A673 (cell line): ENCODE data around the gene COA3. TPM values are rescaled to one million over a fixed set of nuclear protein-coding genes. Genes with fewer than 3 reads are reported as not detected.

Experiments
- BruUV-seq: library from RNA; stranded (reverse); fragments of 400-500 nt; replicated peaks from 2 replicates; lab custom pipeline; 2021; lab: Mats Ljungman, UMichigan
- CTCF ChIA-PET: fragments of 300-600 bp; sonication (Branson Sonifier 250); formaldehyde crosslinking; loops from one replicate; lab custom pipeline; 2022; ENCODE audit warnings: antibody characterized with exemption; lab: Charles Lee
- POLR2A ChIA-PET: fragments of 300-600 bp; sonication (Branson Sonifier 250); formaldehyde crosslinking; loops from one replicate; lab custom pipeline; 2022; ENCODE audit warnings: antibody characterized with exemption; ENCODE audit not compliant: low non-redundant PET; lab: Charles Lee
- DNase-seq: peaks from one replicate; pipeline ENCODE4 v3.0.0-alpha.2; 2015; ENCODE audit warnings: low spot score
- H3K27ac ChIP-seq: fragments of 200-600 bp; sonication (generic); 2 replicates; pipeline ENCODE4 v1.5.1; 2016; ENCODE audit warnings: mixed run types, low read depth, mild to moderate bottlenecking, mixed read lengths, antibody characterized with exemption, low read length; ENCODE audit not compliant: poor library complexity, severe bottlenecking
- H3K27me3 ChIP-seq: fragments of 200-600 bp; sonication (generic); replicated peaks from 2 replicates; pipeline ENCODE4 v1.6.1; 2017; ENCODE audit warnings: mixed run types, low read depth, mild to moderate bottlenecking, mixed read lengths, antibody characterized with exemption, low read length; ENCODE audit not compliant: insufficient read depth, poor library complexity
- H3K36me3 ChIP-seq: fragments of 200-600 bp; sonication (generic); 2 replicates; pipeline ENCODE4 v1.6.1; 2016; ENCODE audit warnings: mixed run types, mild to moderate bottlenecking, mixed read lengths, antibody characterized with exemption, low read length; ENCODE audit not compliant: insufficient read depth, poor library complexity, severe bottlenecking
- H3K4me1 ChIP-seq: fragments of 200-600 bp; sonication (generic); 2 replicates; pipeline ENCODE4 v1.6.1; 2017; ENCODE audit warnings: mixed run types, mild to moderate bottlenecking, mixed read lengths, antibody characterized with exemption, low read length; ENCODE audit not compliant: insufficient read depth, poor library complexity, severe bottlenecking
- H3K4me3 ChIP-seq: fragments of 200-600 bp; sonication (generic); 2 replicates; pipeline ENCODE4 v1.5.1; 2016; ENCODE audit warnings: low read depth, mixed run types, mild to moderate bottlenecking, mixed read lengths, low read length; ENCODE audit not compliant: poor library complexity, severe bottlenecking
- H3K9me3 ChIP-seq: fragments of 200-600 bp; sonication (generic); 2 replicates; pipeline ENCODE4 v1.6.1; 2016; ENCODE audit warnings: mixed run types, low read depth, mild to moderate bottlenecking, mixed read lengths, antibody characterized with exemption, low read length; ENCODE audit not compliant: poor library complexity, severe bottlenecking
- EZH2 ChIP-seq: fragments of 200-600 bp; sonication (generic); IDR thresholded peaks from 2 replicates; pipeline ENCODE4 v1.6.1; 2017; ENCODE audit warnings: borderline replicate concordance, low read depth, mild to moderate bottlenecking, mixed read lengths, antibody characterized with exemption, low read length; ENCODE audit not compliant: poor library complexity, severe bottlenecking
- intact Hi-C: fragments of 100-400 bp; cut with micrococcal nuclease; formaldehyde crosslinking; loops from one replicate; pipeline ENCODE4 v1.10.0; 2022; ENCODE audit not compliant: unreplicated experiment
- total RNA-seq: library from RNA; stranded (reverse); gene quantifications from 2 replicates; pipeline ENCODE4 v1.2.3, GENCODE V29; 2021
- TF ChIP-seq, protein P1 (sequence below): fragments of 300-800, 200-600 bp; sonication (generic); conservative IDR thresholded peaks from 2 replicates; pipeline ENCODE4 v1.5.1; 2017; ENCODE audit warnings: low read depth, mild to moderate bottlenecking, antibody characterized with exemption, low read length, moderate library complexity, mixed read lengths

COA3 gene
- total RNA-seq, 1 experiment from 2014 or later, result 29.0 TPM

DNA sequence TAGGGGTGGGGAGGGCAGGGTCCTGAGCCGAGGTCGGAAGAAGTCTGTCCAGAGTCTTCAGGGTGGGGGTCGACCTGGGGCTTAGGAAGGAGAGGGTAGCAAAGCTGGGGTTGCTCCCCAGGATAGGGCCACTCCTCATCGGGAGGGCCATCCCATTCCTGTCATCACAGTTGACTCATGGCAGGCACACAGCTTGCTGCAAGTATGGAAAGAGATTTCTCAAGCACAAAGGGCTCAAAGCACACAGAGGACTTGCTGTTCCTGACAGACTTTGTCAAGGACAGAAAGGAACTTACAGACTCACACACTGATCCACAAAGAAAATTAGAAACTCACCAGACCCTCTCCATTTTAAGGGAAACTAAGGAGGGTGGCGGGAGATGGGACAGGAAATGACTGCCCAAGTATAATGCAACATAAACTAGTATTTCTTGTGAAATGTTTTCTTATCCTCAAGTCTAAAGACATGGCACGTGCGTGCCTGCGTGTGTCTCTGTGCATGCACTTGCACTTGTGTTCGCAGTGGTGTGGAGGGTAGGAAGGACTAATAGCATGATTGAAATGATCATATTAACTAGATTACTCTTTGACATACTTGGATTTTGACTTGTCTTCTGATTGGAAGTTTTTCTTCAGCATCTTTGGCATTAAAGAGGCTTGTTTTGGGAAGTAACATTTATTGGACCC lies 48.2 kb upstream of the COA3 start:
- intact Hi-C loops, result no loop called here
- Histone ChIP-seq H3K9me3 (no peaks in the 10 kb centered on the region), H3K27ac (no peak overlapping the region), H3K36me3 (peaks cover 11% of the 10 kb centered on the region), H3K4me1 (no peaks in the 10 kb centered on the region), H3K27me3 (no peaks in the 10 kb centered on the region), H3K4me3 (no peak overlapping the region)
- ChIA-PET POLR2A (no interaction called here), CTCF (no interaction called here)
- TF ChIP-seq EZH2, result no peak
- TF ChIP-seq, protein P1, sequence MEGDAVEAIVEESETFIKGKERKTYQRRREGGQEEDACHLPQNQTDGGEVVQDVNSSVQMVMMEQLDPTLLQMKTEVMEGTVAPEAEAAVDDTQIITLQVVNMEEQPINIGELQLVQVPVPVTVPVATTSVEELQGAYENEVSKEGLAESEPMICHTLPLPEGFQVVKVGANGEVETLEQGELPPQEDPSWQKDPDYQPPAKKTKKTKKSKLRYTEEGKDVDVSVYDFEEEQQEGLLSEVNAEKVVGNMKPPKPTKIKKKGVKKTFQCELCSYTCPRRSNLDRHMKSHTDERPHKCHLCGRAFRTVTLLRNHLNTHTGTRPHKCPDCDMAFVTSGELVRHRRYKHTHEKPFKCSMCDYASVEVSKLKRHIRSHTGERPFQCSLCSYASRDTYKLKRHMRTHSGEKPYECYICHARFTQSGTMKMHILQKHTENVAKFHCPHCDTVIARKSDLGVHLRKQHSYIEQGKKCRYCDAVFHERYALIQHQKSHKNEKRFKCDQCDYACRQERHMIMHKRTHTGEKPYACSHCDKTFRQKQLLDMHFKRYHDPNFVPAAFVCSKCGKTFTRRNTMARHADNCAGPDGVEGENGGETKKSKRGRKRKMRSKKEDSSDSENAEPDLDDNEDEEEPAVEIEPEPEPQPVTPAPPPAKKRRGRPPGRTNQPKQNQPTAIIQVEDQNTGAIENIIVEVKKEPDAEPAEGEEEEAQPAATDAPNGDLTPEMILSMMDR, result no peak
- DNase-seq, result no peak
- no TSS peak for BruUV-seq

DNA sequence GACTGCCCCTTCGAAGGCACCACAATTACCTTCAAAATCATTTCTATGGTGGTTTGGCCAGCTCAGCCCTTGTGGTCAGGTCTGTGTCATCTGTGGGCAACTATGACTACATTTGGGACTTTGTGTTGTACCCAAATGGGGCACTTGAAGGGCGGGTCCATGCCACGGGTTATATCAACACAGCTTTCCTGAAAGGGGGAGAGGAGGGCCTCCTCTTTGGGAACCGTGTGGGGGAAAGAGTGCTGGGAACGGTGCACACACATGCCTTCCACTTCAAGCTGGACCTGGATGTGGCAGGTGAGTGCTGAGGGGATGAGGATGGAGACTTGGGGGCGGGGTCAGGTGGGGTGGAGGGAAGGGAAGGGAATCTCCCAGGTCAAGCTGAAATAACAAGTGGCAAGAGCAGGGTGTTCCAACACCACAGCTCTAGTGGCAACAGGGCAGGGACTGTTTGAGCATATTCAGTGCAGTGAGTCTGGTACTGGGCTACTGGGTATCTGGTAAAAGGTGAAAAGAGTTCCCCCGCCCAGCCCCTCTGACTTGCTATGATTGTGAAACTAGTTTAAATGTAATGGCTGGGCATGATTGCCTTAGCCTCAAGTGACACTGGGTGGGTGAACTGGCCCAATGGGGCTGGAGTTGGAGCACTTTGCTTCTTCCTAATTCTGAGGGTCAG lies 47.6 kb upstream of the COA3 start:
- Histone ChIP-seq H3K27me3 (no peaks in the 10 kb centered on the region), H3K36me3 (peaks cover 11% of the 10 kb centered on the region), H3K9me3 (no peaks in the 10 kb centered on the region), H3K27ac (no peak overlapping the region), H3K4me3 (no peak overlapping the region), H3K4me1 (no peaks in the 10 kb centered on the region)
- BruUV-seq, result no TSS peak
- DNase-seq, result no peak
- ChIA-PET POLR2A (no interaction called here), CTCF (no interaction called here)
- intact Hi-C loops, result no loop called here
- TF ChIP-seq, protein P1, result no peak
- no peak for TF ChIP-seq EZH2

DNA sequence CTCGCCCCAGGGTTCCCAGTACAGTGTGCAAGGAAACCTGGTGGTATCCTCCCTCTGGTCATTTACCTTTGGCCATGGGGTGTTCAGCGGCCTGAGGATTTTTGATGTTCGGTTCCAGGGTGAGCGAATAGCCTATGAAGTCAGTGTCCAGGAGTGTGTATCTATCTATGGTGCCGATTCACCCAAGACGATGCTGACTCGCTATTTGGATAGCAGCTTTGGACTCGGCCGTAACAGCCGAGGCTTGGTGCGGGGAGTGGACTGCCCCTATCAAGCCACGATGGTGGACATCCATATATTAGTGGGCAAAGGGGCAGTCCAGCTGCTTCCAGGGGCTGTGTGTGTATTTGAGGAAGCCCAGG lies 47.0 kb upstream of the COA3 start:
- no TSS peak for BruUV-seq
- no peaks in the 10 kb centered on the region for H3K27me3 ChIP-seq
- TF ChIP-seq, protein P1, result no peak
- TF ChIP-seq EZH2, result no peak
- H3K4me3 ChIP-seq, result no peak overlapping the region
- no peaks in the 10 kb centered on the region for H3K4me1 ChIP-seq
- peaks cover 11% of the 10 kb centered on the region for H3K36me3 ChIP-seq
- CTCF ChIA-PET, result no interaction called here
- POLR2A ChIA-PET, result no interaction called here
- intact Hi-C loops, result no loop called here
- no peak overlapping the region for H3K27ac ChIP-seq
- DNase-seq, result no peak
- no peaks in the 10 kb centered on the region for H3K9me3 ChIP-seq
